Measurements from ENCODE around the gene PI4KA.

- TF ChIP-seq CTCF (IDR thresholded peaks at IDR 0.05; ENCODE audit: poor library complexity, severe bottlenecking) (no peak), EZH2 (IDR thresholded peaks at IDR 0.05; ENCODE audit: borderline replicate concordance, insufficient read depth, low read length, poor library complexity, severe bottlenecking) (no peak)
Observed at GRCh38 chr22:20857247-20857643, 1.4 kb downstream of the PI4KA start.
